SK-N-SH (cell line): ENCODE data around the gene RTN4RL2.

Experiments
- CTCF ChIP-seq: fragments of 200-600 bp; sonication (generic); IDR thresholded peaks from 2 replicates; pipeline ENCODE4 v1.6.1; 2017; ENCODE audit warnings: antibody characterized with exemption, mild to moderate bottlenecking, moderate library complexity
- ELF1 ChIP-seq: IDR thresholded peaks from 2 replicates; pipeline ENCODE4 v1.4.0; 2012
- RCOR1 ChIP-seq: fragments of 150-350 bp; IDR thresholded peaks from 2 replicates; pipeline ENCODE4 v1.6.1; 2017; ENCODE audit warnings: antibody characterized with exemption, low read length
- REST ChIP-seq: IDR thresholded peaks from 2 replicates; pipeline ENCODE4 v1.6.1; 2012; ENCODE audit warnings: mild to moderate bottlenecking, low read depth, low read length, moderate library complexity
- SIN3A ChIP-seq: IDR thresholded peaks from 2 replicates; pipeline ENCODE4 v1.6.1; 2012; ENCODE audit warnings: low read depth, mild to moderate bottlenecking, low read length, moderate library complexity, borderline replicate concordance
- SMC3 ChIP-seq: IDR thresholded peaks from 2 replicates; pipeline ENCODE4 v1.6.1; 2012; ENCODE audit warnings: low read depth, low read length, improper control_type of control experiment
- TAF1 ChIP-seq: IDR thresholded peaks from 2 replicates; pipeline ENCODE4 v1.6.1; 2012; ENCODE audit warnings: low read depth, mild to moderate bottlenecking, low read length, moderate library complexity, borderline replicate concordance
- TEAD4 ChIP-seq: IDR thresholded peaks from 2 replicates; pipeline ENCODE4 v1.4.0; 2012; ENCODE audit warnings: mild to moderate bottlenecking, borderline replicate concordance; ENCODE audit not compliant: insufficient read depth
- TF ChIP-seq, protein P1 (sequence below): IDR thresholded peaks from 2 replicates; pipeline ENCODE4 v1.4.0; 2012; ENCODE audit warnings: low read depth
- TF ChIP-seq, protein P2 (sequence below): IDR thresholded peaks from 2 replicates; pipeline ENCODE4; 2012

- TF ChIP-seq, protein P1, sequence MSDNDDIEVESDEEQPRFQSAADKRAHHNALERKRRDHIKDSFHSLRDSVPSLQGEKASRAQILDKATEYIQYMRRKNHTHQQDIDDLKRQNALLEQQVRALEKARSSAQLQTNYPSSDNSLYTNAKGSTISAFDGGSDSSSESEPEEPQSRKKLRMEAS = no peak
- TF ChIP-seq, protein P2, sequence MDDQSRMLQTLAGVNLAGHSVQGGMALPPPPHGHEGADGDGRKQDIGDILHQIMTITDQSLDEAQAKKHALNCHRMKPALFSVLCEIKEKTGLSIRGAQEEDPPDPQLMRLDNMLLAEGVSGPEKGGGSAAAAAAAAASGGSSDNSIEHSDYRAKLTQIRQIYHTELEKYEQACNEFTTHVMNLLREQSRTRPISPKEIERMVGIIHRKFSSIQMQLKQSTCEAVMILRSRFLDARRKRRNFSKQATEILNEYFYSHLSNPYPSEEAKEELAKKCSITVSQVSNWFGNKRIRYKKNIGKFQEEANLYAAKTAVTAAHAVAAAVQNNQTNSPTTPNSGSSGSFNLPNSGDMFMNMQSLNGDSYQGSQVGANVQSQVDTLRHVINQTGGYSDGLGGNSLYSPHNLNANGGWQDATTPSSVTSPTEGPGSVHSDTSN = no peak
- TF ChIP-seq RCOR1 (no peak), CTCF (no peak), REST (no peak), ELF1 (no peak), TEAD4 (no peak), SMC3 (no peak), SIN3A (no peak), TAF1 (no peak)
Measured at GRCh38 chr11:57475191-57475590, 14.9 kb downstream of the RTN4RL2 start.
